HuH-7 (cell line): ENCODE measurements around the gene MYO1B.

Experiments
- DNase-seq: peaks from one replicate; pipeline ENCODE4 v3.0.0; 2011; ENCODE audit warnings: low spot score

MYO1B gene

GRCh38 chr2:191459158-191459557 is 214.0 kb downstream of the MYO1B start:
- no peak for DNase-seq

GRCh38 chr2:191462370-191462769 is 217.2 kb downstream of the MYO1B start:
- DNase-seq: no peak

DNA sequence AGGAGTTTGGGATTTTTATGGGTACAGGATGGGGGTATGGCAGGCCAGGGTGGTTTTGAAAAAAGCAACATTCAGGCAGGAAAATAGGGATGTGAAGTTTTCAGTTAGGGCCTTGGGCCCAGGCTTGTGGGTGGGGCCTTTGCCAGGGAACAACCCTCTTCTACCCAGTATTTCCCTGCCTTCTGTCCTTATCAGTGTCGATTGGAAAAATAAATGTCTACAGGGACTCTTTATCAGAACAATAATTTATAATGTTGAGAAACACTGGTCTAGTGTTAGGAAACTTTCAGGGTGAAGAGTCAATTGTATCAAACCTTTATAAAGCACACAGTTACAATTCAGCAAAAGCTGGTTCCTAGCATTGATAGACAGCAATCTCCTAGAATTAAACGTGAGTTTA is 218.6 kb downstream of the MYO1B start:
- DNase-seq: no peak

- DNase-seq: no peak
Measured at GRCh38 chr2:191465766-191466420, 220.7 kb downstream of the MYO1B start.

- no peak for DNase-seq
Measured at GRCh38 chr2:191467113-191467512, 221.9 kb downstream of the MYO1B start.

DNA sequence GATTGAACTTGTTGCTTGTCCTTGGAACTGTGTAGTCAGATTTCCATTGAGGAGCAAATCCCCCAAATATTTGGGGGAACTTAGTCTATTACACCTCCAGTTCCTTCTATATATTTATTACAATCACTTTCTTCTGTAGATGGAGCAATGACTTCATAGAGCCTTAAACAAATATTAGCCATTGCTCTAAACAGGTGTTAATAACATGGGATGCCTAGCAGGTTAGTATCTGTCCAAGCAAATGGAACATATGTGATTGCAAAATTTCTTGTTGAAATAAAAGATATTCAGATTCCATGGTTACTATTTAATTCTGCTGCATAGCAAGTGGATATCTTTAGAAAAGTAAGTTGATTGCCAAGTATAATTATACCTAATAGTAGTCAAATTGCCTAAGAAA is 225.1 kb downstream of the MYO1B start:
- DNase-seq: no peak

DNA sequence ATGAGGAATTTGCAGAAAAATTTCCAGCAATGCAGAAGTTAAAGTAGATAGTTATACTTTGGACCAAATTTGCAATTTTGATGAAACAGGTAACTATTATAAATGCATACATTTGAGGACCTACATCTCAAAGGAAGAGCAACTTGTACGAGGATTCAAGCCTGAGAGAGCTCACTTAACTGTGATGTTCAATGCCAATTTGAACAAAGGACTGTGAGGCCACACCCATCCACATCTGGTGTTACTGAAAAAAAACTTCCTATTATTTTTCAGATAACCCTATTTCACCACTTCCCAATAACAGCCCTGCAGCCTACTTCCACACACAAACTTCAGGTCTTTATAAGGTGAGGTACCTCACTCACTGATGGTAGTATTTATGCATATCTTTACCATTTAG is 229.3 kb downstream of the MYO1B start:
- DNase-seq: no peak
